Measurements from ENCODE around the gene GEN1.

GEN1 gene

GRCh38 chr2:17795309-17795708, 41.4 kb downstream of the GEN1 start:
- TF ChIP-seq POLR2A (IDR thresholded peaks at IDR 0.05; ENCODE audit: low read length) (no peak), GATA1 (IDR thresholded peaks at IDR 0.05; ENCODE audit: low read depth, low read length) (no peak)
- DNase-seq: no peak

- TF ChIP-seq GATA1 (IDR thresholded peaks at IDR 0.05; ENCODE audit: low read depth, low read length) (no peak), POLR2A (IDR thresholded peaks at IDR 0.05; ENCODE audit: low read length) (no peak)
These were observed 44.4 kb downstream of the GEN1 start for GRCh38 chr2:17798338-17798737.

GRCh38 chr2:17799301-17800120, 45.6 kb downstream of the GEN1 start:
- DNase-seq: no peak
- TF ChIP-seq POLR2A (IDR thresholded peaks at IDR 0.05; ENCODE audit: low read length) (no peak), GATA1 (IDR thresholded peaks at IDR 0.05; ENCODE audit: low read depth, low read length) (no peak)

More at GRCh38 chr2:17798338-17798737, 44.4 kb downstream of the GEN1 start:
- no peak for DNase-seq

- TF ChIP-seq POLR2A (IDR thresholded peaks at IDR 0.05; ENCODE audit: low read length) (no peak), GATA1 (IDR thresholded peaks at IDR 0.05; ENCODE audit: low read depth, low read length) (no peak)
- DNase-seq: no peak
These were observed 46.3 kb downstream of the GEN1 start for GRCh38 chr2:17800219-17800618.

GRCh38 chr2:17800693-17801458, 46.9 kb downstream of the GEN1 start:
- TF ChIP-seq GATA1 (IDR thresholded peaks at IDR 0.05; ENCODE audit: low read depth, low read length) (no peak), POLR2A (IDR thresholded peaks at IDR 0.05; ENCODE audit: low read length) (no peak)
- DNase-seq: peak in 1 of 2 experiments; percentile 3

DNA sequence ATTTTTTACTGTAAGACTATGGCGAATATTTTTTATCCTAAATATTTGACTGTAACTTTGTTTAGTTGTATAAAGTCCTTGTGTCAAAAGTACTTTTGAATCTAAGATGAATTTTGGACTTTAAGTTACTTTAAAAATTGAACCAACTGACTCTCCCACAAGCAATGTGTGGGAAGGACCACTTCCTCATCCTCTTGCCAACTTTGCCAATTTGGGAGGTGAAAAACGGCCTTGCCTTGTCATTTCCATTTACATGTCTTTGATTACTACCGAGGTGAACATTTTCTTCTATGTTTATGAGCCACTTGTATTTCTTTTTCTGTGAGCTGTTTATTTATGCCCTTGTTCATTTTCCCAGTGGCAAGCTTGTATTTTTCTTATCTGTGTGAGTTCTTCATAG, 49.6 kb downstream of the GEN1 start:
- DNase-seq: no peak
- TF ChIP-seq POLR2A (IDR thresholded peaks at IDR 0.05; ENCODE audit: low read length): no peak
- no peak for TF ChIP-seq GATA1 (IDR thresholded peaks at IDR 0.05; ENCODE audit: low read depth, low read length)

DNA sequence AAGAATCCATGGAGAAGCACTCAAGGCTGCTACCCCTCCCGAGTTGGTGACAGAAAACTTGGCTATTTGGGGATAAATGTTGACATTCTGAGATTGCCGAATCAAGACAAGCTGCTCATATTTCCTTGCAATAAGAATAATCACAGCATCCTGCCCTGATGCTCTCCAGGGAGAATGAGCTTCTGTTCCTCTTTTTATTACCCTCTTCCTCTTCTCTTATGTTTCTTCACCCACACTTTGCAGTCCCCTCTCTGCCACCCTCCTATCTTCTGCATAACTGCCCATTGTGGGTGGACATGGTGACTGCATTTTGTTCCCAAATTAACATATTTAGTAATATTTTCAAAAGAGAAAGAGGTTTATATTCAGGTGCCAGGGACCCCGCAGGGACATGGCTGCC, 50.4 kb downstream of the GEN1 start:
- DNase-seq: no peak
- no peak for TF ChIP-seq GATA1 (IDR thresholded peaks at IDR 0.05; ENCODE audit: low read depth, low read length)
- no peak for TF ChIP-seq POLR2A (IDR thresholded peaks at IDR 0.05; ENCODE audit: low read length)

- no peak for DNase-seq
- TF ChIP-seq GATA1 (IDR thresholded peaks at IDR 0.05; ENCODE audit: low read depth, low read length) (no peak), POLR2A (IDR thresholded peaks at IDR 0.05; ENCODE audit: low read length) (no peak)
These were observed 51.2 kb downstream of the GEN1 start for GRCh38 chr2:17805166-17805565.

DNA sequence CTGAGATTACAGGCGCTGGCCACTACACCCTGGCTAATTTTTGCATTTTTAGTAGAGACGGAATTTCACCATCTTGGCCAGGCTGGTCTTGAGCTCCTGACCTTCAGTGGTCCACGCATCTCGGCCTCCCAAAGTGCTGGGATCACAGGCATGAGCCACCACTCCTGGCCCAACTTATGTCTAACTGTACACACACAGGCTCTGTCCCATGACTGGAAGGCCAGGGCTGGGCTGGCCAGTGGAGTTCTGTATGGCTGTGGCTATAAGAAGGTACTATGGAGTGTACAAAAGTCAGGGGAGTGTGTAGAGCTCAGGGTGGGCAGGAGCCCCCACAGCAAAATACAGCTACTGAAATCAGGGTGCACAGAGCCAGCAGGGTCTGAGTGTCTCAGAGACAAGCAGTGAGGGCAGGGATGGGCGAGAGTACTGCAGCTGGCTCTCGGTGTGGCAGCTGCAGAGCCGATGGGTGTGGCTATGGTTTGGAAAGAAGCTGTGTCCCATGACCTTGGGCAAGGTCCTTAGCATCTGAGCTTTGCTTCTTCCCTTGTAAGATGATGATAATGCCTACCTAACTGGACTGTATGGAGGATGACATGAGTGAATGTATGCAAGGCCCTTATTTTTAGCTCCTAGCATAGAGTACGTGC, 51.9 kb downstream of the GEN1 start:
- TF ChIP-seq POLR2A (IDR thresholded peaks at IDR 0.05; ENCODE audit: low read length) (no peak), GATA1 (IDR thresholded peaks at IDR 0.05; ENCODE audit: low read depth, low read length) (no peak)
- no peak for DNase-seq

DNA sequence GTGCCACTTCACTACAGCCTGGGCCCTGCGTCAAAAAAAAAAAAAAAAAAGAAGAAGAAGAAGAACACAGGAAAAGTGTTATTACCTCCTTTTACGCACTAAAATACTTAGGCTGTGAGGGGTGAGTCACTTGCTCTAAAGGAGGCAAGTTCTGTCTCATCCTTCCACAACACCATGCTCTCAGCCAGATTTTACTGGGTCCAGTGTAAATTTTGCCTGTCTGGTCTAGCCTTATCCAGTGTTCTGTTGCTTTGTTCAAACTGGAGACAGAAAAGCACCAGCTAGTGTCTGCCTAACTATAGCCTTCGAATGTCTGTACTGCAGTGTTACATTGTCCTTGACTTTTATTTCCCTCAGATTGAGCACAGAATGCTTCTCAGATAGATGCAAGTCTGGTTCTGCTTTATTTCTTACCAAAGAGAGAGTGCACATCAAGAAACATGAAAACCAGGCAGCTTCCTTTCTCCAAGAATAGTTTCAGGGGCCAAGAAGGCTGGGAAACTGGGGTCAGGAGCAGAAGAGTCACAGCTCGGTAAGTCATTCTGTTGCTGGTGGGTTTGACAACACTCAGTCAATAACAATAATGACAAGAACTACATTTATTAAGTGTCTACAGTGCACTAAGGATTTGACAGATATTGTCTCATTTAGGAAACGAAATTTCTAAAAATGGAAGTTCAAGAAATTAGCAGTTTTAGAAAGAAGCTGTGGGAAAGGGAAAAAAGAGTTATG, 59.2 kb downstream of the GEN1 start:
- no peak for DNase-seq
- TF ChIP-seq GATA1 (IDR thresholded peaks at IDR 0.05; ENCODE audit: low read depth, low read length) (no peak), POLR2A (IDR thresholded peaks at IDR 0.05; ENCODE audit: low read length) (no peak)

- TF ChIP-seq GATA1 (IDR thresholded peaks at IDR 0.05; ENCODE audit: low read depth, low read length): no peak
- DNase-seq: no peak
These were observed 60.0 kb downstream of the GEN1 start for GRCh38 chr2:17813742-17814473.

DNA sequence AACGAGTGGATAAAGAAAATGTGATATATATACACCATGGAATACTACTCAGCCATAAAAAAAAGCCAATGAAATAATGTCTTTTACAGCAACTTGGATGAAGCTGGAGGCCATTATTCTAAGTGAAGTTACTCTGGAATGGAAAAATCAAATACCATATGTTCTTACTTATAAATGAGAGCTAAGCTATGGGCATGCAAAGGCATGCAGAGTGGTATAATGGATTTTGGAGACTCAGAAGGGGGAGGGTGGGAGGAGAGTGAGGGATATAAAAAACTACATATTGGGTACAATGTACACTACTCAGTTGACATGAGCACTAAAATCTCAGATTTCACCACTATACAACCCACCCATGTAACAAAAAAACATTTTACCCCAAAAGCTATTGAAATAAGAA, 60.7 kb downstream of the GEN1 start:
- TF ChIP-seq POLR2A (IDR thresholded peaks at IDR 0.05; ENCODE audit: low read length) (no peak), GATA1 (IDR thresholded peaks at IDR 0.05; ENCODE audit: low read depth, low read length) (no peak)
- no peak for DNase-seq
